ENCODE measurements around the gene PRMT7. TPM values are rescaled to one million over a fixed set of nuclear protein-coding genes. Genes with fewer than 3 reads are reported as not detected.

PRMT7 gene
- total RNA-seq, 2 experiments from 2014 or later, result 70.4 to 73.2 TPM

DNA sequence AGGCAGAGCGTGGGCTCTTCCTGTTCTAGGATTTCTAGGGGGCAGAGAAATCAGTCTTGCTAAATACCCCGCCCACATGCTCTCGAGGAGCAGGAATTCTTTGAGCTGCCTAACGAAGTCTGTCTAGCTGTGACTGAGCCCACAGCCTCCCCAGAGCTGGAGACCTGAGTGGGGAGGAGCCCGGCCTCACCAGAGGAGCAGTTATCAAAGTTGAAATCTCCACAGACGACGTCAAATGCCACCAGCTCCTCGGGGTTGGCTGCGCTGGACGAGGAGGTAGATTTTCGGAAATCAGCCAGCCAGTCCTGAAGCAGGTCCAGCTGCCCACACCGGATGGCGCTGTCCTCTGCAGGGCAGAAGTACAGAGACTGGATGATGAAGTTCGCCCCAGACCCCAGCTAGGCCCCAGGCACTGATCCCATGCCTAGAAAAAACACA lies 53.8 kb downstream of the PRMT7 start:
- H3K36me3 Mint-ChIP-seq (ENCODE audit: low read depth), result peaks cover 19% of the 10 kb centered on the region
- H3K27ac Mint-ChIP-seq, result no peak overlapping the region
- H3K27me3 Mint-ChIP-seq (ENCODE audit: low read depth), result peaks cover 21% of the 10 kb centered on the region
- no peak for DNase-seq
- H3K4me3 Mint-ChIP-seq, result no peak overlapping the region
- ChIA-PET CTCF (interaction anchor here (1.0 to 1.2 kb wide), 3 partner anchors 8 to 164 kb away, joined by 3 to 4 read pairs (median 4); no protein-coding TSS in a partner anchor), POLR2A (interaction anchor here (1.1 kb wide), 1 partner anchor 9 kb away, joined by 3 read pairs; no protein-coding TSS in a partner anchor)
- H3K9me3 Mint-ChIP-seq (ENCODE audit: insufficient read depth), result no peaks in the 10 kb centered on the region
- peaks cover 35% of the 10 kb centered on the region for H3K4me1 Mint-ChIP-seq (ENCODE audit: low read depth)
- ATAC-seq, result no peak

DNA sequence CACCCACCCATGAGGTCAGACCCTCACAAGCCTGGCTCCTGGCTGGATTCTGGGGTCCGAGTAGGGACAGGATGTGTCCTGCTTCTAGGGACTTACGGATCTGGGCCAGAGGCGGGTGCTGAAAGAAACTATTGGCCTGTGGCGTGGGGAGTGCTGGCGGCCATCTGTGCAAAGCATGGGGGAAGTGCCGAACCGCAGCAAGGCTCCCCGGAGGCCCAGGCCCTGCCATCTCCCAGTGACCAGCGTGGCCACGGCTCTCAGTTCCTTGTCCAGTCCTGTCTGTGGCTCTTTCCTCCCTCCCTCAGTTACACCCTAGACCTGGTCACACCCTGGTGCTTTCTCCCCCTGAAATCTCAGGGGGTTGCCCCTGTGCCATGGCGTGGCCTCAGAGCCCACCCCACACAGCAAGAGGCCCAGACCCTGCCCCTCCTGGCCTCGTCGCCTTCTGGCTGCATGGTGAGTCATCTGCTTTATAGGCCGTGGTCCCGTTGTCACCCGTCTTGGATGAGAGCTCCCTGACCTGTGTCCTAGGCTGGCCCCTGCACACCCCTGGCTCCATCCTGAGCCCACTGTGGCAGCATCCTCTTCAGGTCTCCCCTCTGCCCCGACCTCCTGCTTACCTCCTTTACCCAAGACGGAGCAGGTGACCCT lies 54.5 kb downstream of the PRMT7 start:
- Mint-ChIP-seq H3K9me3 (ENCODE audit: insufficient read depth) (no peaks in the 10 kb centered on the region), H3K4me1 (ENCODE audit: low read depth) (peaks cover 41% of the 10 kb centered on the region), H3K27ac (no peak overlapping the region), H3K4me3 (no peak overlapping the region), H3K36me3 (ENCODE audit: low read depth) (peaks cover 18% of the 10 kb centered on the region), H3K27me3 (ENCODE audit: low read depth) (peaks cover 21% of the 10 kb centered on the region)
- ChIA-PET POLR2A (interaction anchor here (1.1 kb wide), 1 partner anchor 10 kb away, joined by 3 read pairs; no protein-coding TSS in a partner anchor), CTCF (interaction anchor here (0.7 to 1.6 kb wide), 5 partner anchors 9 to 164 kb away, joined by 3 to 5 read pairs (median 4); no protein-coding TSS in a partner anchor)
- DNase-seq, result no peak
- ATAC-seq, result no peak

DNA sequence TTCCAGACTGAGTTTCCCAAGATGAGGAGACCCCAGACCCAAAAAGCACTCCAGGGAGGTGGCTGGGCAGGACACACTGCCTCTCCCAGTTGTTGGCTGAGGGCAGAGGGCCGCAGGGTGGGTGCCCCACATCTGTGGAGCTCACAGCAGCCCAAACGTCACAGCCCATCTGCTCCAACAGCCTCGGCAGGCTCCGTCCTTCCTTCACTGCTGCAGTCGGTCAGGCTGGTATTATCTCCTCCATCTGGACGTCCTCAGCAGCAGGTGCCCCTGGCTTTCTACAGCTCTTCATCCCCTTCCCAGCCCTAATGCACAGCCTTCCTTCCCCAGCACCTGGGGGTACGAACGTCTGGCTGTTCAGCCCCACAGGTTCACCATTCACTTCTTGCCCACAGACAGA lies 55.2 kb downstream of the PRMT7 start:
- ChIA-PET POLR2A (no interaction called here), CTCF (interaction anchor here (0.7 to 5.0 kb wide), 5 partner anchors 9 to 104 kb away, joined by 3 to 34 read pairs (median 5); no protein-coding TSS in a partner anchor)
- Mint-ChIP-seq H3K4me3 (no peak overlapping the region), H3K27me3 (ENCODE audit: low read depth) (peaks cover 21% of the 10 kb centered on the region), H3K9me3 (ENCODE audit: insufficient read depth) (no peaks in the 10 kb centered on the region), H3K27ac (no peak overlapping the region), H3K4me1 (ENCODE audit: low read depth) (peaks cover 47% of the 10 kb centered on the region), H3K36me3 (ENCODE audit: low read depth) (peaks cover 12% of the 10 kb centered on the region)
- ATAC-seq, result no peak
- no peak for DNase-seq

DNA sequence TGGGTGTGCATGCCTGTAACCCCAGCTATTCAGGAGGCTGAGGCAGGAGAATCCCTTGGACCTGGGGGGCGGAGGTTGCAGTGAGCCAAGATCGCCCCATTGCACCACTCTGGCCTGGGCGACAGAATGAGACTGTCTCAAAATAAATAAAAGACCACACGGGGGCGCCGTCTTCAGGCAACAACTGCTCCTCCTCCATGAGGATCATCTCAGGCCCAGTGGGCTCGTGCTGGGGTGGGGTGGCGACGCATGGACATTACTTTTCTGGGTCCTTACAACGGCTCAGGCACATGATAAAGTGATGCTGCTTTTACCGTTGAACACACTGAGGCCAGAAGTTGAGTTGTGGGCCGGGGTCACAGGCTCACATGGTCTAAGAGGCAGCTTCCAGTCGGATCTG lies 56.2 kb downstream of the PRMT7 start:
- CTCF ChIA-PET, result interaction anchor here (0.6 to 5.0 kb wide), 9 partner anchors 8 to 175 kb away, joined by 3 to 34 read pairs (median 4); no protein-coding TSS in a partner anchor
- peaks cover 53% of the 10 kb centered on the region for H3K4me1 Mint-ChIP-seq (ENCODE audit: low read depth)
- POLR2A ChIA-PET, result no interaction called here
- H3K4me3 Mint-ChIP-seq, result no peak overlapping the region
- DNase-seq, result peak; percentile 74
- H3K36me3 Mint-ChIP-seq (ENCODE audit: low read depth), result peaks cover 12% of the 10 kb centered on the region
- H3K27me3 Mint-ChIP-seq (ENCODE audit: low read depth), result peaks cover 21% of the 10 kb centered on the region
- ATAC-seq, result peak; percentile 24
- H3K27ac Mint-ChIP-seq, result no peak overlapping the region
- H3K9me3 Mint-ChIP-seq (ENCODE audit: insufficient read depth), result no peaks in the 10 kb centered on the region

DNA sequence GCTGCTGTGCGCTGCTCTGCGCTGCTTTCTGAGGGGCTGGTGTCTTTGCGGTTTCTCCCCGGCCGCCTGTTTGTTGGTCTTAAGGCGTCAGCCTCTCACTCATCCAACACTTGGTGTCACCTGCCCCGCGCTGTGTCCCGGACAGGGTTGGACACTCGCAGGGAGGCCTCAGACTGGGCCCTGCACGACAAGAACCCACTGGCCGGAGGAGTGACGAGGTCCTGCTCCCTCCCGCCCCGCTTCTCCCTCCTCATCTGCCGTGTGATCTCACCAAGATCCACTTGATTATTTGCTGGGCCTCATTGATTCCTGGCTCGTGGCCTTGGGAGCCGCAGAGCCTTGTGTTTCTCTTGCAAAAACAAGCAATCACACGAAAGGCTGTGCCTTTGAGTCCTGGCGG lies 56.6 kb downstream of the PRMT7 start:
- DNase-seq (no peak), ATAC-seq (no peak)
- POLR2A ChIA-PET, result no interaction called here
- CTCF ChIA-PET, result interaction anchor here (0.9 to 5.0 kb wide), 5 partner anchors 10 to 175 kb away, joined by 3 to 34 read pairs (median 8); no protein-coding TSS in a partner anchor
- Mint-ChIP-seq H3K4me3 (no peak overlapping the region), H3K4me1 (ENCODE audit: low read depth) (peaks cover 53% of the 10 kb centered on the region), H3K9me3 (ENCODE audit: insufficient read depth) (no peaks in the 10 kb centered on the region), H3K36me3 (ENCODE audit: low read depth) (peaks cover 12% of the 10 kb centered on the region), H3K27ac (no peak overlapping the region), H3K27me3 (ENCODE audit: low read depth) (peaks cover 23% of the 10 kb centered on the region)

DNA sequence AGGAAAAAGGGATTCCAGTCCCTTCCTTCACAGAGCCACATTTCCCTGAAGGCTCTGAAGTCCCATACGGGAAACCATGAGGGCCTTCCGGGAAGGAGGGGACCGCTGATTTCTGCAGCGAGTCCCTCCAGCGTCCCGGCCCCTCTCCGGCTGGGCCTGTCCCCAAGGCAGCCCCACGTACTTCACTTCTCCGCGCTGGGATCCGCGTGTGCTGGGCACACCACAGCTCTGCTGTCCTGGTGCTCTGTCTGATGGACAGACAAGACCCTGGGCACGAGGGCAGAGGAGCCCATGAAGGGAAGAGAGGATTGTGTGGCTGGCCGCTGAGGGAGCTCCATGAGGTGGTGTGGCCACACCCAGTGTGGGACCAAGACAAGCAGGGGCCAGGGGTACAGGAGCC lies 57.1 kb downstream of the PRMT7 start:
- Mint-ChIP-seq H3K36me3 (ENCODE audit: low read depth) (peaks cover 10% of the 10 kb centered on the region), H3K27ac (peak overlapping the region; percentile 30), H3K27me3 (ENCODE audit: low read depth) (peaks cover 23% of the 10 kb centered on the region), H3K4me1 (ENCODE audit: low read depth) (peaks cover 53% of the 10 kb centered on the region), H3K9me3 (ENCODE audit: insufficient read depth) (no peaks in the 10 kb centered on the region), H3K4me3 (peak overlapping the region; percentile 22)
- ChIA-PET CTCF (interaction anchor here (0.6 to 5.0 kb wide), 11 partner anchors 10 to 153 kb away, joined by 3 to 34 read pairs (median 4); partner anchors contain the start of gene SLC7A6), POLR2A (interaction anchor here (1.0 kb wide), 1 partner anchor 21 kb away, joined by 3 read pairs; no protein-coding TSS in a partner anchor)
- no peak for ATAC-seq
- no peak for DNase-seq

DNA sequence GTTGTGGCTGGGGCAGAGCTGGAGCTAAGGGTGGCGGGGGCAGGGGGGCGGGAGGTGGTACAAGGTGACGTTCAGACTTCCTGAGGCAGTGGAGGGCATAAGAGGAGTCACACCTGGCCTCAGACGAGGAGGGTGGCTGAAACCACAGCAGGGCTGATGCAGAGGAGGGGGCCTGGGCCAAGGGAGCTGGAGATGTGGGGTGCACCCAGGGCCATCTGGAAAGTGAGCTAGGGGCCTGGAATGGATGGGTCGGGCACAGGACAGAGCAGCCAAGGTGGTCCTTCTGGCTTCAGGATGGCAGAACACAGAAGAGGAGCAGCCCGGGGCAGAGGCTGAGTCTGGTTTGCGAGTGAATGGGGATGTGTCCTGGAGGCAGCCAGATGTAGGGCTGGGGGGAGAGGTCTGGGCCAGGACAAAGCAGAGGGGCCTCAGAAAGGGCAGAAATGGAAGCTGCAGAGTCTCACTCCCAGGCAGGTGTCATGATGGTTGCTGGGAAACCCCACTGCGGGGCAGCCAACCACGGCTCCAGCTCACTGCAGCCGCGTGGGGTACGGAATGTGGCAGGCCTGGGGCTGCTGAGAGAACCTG lies 57.6 kb downstream of the PRMT7 start:
- H3K9me3 Mint-ChIP-seq (ENCODE audit: insufficient read depth), result no peaks in the 10 kb centered on the region
- ChIA-PET CTCF (interaction anchor here (0.6 to 5.0 kb wide), 14 partner anchors 10 to 153 kb away, joined by 3 to 34 read pairs (median 4); partner anchors contain the start of gene SLC7A6), POLR2A (interaction anchor here (0.6 to 1.0 kb wide), 3 partner anchors 11 to 157 kb away, joined by 3 read pairs; no protein-coding TSS in a partner anchor)
- peaks cover 27% of the 10 kb centered on the region for H3K27me3 Mint-ChIP-seq (ENCODE audit: low read depth)
- H3K4me1 Mint-ChIP-seq (ENCODE audit: low read depth), result peaks cover 53% of the 10 kb centered on the region
- H3K36me3 Mint-ChIP-seq (ENCODE audit: low read depth), result peaks cover 10% of the 10 kb centered on the region
- peak; percentile 26 for ATAC-seq
- peak overlapping the region; percentile 72 for H3K27ac Mint-ChIP-seq
- H3K4me3 Mint-ChIP-seq, result peak overlapping the region; percentile 61
- peak; percentile 44 for DNase-seq

DNA sequence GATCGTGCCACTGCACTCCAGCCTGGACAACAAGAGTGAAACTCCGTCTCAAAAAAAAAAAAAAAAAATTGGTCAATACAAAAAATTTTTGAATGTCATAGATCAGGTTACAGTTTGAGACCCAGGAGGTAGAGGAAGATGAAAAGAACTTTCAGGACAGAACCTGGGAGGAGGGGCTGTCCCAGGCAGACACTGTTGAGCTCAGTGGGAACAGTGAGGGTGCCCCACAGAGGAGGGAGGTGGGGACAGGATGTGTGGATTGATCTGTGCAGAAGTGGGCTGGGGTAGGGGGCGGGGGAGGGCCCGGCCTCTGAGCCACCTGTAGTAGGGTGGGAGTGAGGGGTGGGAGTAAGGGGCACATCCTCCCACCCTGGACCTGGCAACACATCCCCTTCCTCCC lies 58.3 kb downstream of the PRMT7 start:
- peak overlapping the region; percentile 61 for H3K4me3 Mint-ChIP-seq
- H3K27ac Mint-ChIP-seq, result peak overlapping the region; percentile 71
- DNase-seq, result no peak
- ATAC-seq, result no peak
- H3K9me3 Mint-ChIP-seq (ENCODE audit: insufficient read depth), result no peaks in the 10 kb centered on the region
- H3K27me3 Mint-ChIP-seq (ENCODE audit: low read depth), result peaks cover 31% of the 10 kb centered on the region
- H3K4me1 Mint-ChIP-seq (ENCODE audit: low read depth), result peaks cover 53% of the 10 kb centered on the region
- ChIA-PET POLR2A (interaction anchor here (0.6 to 1.0 kb wide), 2 partner anchors 12 to 158 kb away, joined by 3 read pairs; no protein-coding TSS in a partner anchor), CTCF (interaction anchor here (0.9 to 5.0 kb wide), 13 partner anchors 9 to 141 kb away, joined by 3 to 34 read pairs (median 6); partner anchors contain the start of gene SLC7A6)
- peaks cover 7% of the 10 kb centered on the region for H3K36me3 Mint-ChIP-seq (ENCODE audit: low read depth)

DNA sequence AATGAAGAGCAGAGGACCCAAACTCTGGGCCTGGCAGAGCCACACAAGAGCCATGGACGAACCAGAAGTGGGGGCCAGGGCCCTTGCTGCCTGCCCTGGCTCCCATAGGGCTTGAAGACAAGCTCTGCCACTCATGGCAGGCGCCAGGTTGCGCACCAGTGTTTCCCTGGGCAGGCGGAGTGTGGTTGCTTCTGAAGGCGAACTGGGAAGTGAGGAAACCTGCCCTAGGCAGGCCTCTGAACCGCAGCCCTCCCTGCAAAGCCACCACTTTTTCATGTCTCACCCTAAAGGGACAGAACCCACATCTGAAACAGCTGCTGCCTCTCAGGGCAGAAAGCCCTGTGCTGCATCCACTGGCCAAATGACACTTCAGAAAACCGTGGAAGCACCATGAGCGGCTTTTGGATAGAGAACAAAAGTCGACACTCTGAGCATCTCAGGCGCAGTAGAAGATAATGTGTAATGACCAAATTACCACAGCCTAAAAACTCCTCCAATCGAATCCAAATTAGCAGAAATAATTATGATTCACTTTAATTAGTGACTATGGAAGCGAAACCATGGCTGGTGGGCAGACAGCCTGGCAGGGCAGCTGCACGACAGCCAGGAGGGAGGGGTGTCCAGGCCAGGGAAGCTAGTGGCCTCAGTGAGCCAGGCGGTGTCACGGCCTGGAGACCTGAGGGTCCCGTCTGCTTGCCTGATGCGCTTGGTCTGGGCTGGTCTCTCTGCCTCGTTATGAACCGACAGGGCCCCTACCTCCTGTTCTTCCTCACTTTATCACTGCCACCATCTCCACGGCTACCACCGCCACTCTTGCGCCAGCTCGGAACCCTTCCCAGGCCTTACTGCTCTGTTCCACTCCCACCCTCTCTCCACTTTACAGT lies 59.1 kb downstream of the PRMT7 start:
- CTCF ChIA-PET, result interaction anchor here (1.0 to 5.0 kb wide), 16 partner anchors 8 to 151 kb away, joined by 3 to 34 read pairs (median 6); partner anchors contain the start of gene SLC7A6
- Mint-ChIP-seq H3K4me1 (ENCODE audit: low read depth) (peaks cover 51% of the 10 kb centered on the region), H3K4me3 (peak overlapping the region; percentile 61), H3K27me3 (ENCODE audit: low read depth) (peaks cover 37% of the 10 kb centered on the region), H3K9me3 (ENCODE audit: insufficient read depth) (no peaks in the 10 kb centered on the region), H3K36me3 (ENCODE audit: low read depth) (peaks cover 6% of the 10 kb centered on the region), H3K27ac (peak overlapping the region; percentile 80)
- ATAC-seq (peak; percentile 59), DNase-seq (peak; percentile 65)
- POLR2A ChIA-PET, result interaction anchor here (1.0 kb wide), 1 partner anchor 13 kb away, joined by 3 read pairs; no protein-coding TSS in a partner anchor

DNA sequence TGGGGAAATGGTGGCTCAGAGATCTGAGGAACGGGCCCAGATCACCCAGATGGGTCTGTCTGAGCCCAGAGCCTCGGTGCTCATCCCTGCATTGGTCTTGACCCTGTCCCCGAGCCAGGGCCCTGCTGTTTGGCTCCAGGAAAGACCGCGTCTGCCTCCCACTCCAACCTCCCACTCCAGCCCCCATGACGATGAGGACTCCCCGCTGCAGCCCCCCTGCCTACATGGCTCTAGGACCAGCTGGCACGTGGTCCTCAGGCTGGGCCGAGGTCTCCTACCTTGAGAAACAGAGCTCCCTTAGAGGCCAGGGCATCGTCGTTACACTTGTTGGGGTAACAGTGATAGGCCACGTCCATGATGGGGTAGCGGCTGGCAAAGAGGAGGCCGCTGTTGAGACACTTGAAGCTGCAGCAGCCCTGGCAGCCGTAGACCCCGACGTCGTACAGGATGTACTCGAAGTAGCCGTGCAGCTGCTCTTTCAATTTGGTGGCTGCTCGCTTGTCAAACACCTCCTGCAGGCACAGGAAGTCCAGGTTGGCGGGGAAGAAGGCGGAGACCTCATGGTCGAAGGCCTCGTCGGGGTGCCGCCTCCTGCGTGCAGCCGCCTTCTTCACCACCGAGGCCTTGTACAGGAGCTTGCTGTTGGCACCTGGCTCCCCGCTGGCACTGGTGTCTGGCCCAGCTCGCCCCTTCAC lies 59.9 kb downstream of the PRMT7 start:
- Mint-ChIP-seq H3K27me3 (ENCODE audit: low read depth) (peaks cover 40% of the 10 kb centered on the region), H3K27ac (peak overlapping the region; percentile 80), H3K36me3 (ENCODE audit: low read depth) (peaks cover 6% of the 10 kb centered on the region), H3K4me3 (peak overlapping the region; percentile 61), H3K4me1 (ENCODE audit: low read depth) (peaks cover 51% of the 10 kb centered on the region), H3K9me3 (ENCODE audit: insufficient read depth) (no peaks in the 10 kb centered on the region)
- ChIA-PET POLR2A (interaction anchor here (0.8 kb wide), 1 partner anchor 46 kb away, joined by 6 read pairs; no protein-coding TSS in a partner anchor), CTCF (interaction anchor here (1.0 to 5.0 kb wide), 12 partner anchors 11 to 150 kb away, joined by 3 to 34 read pairs (median 4); partner anchors contain the start of gene SLC7A6)
- DNase-seq, result peak; percentile 82
- ATAC-seq, result peak; percentile 54

Data from activated CD8-positive, alpha-beta T cell treated with anti-CD3 and anti-CD28 coated beads, Interleukin-2, amount 10 ng/mL, durations not matched to agents 7 days and 5 days (primary cell).